Measurements from ENCODE around the gene LAMA2. TPM values are rescaled to one million over a fixed set of nuclear protein-coding genes. Genes with fewer than 3 reads are reported as not detected.

Gene LAMA2
- total and polyA plus RNA-seq, 2 of the 13 experiments (the other 11 are each of a cell fraction or from before 2014, with no cell fraction given) = 0.11 to 0.28 TPM

- Histone ChIP-seq H3K4me3 (replicated peaks in 1 of 3; ENCODE audit: insufficient read depth in 1 of 3, low read depth in 2 of 3, low read length in 3 of 3) (no peak overlapping the region), H3K27ac (ENCODE audit: extremely low read length, insufficient read depth, low read length) (no peak overlapping the region), H3K9ac (ENCODE audit: insufficient read depth, low read depth, low read length) (no peak overlapping the region), H3K79me2 (ENCODE audit: insufficient read depth, low read length) (no peaks in the 10 kb centered on the region), H2AFZ (ENCODE audit: low read length) (no peak overlapping the region), H3K9me3 (ENCODE audit: low read length) (no peaks in the 10 kb centered on the region), H3K36me3 (replicated peaks in 1 of 2; ENCODE audit: control insufficient read depth in 1 of 2, insufficient read depth in 2 of 2, low read length in 2 of 2) (no peaks in the 10 kb centered on the region), H3K27me3 (ENCODE audit: control insufficient read depth in 1 of 2, insufficient read depth in 2 of 2, low read length in 2 of 2) (no peaks in the 10 kb centered on the region), H3K4me1 (ENCODE audit: insufficient read depth, low read length) (no peaks in the 10 kb centered on the region), H4K20me1 (ENCODE audit: insufficient read depth, low read length) (no peaks in the 10 kb centered on the region), H3K4me2 (ENCODE audit: low read depth, low read length) (no peak overlapping the region)
- ChIA-PET POLR2A (no interaction called here), CTCF (ENCODE audit: low intra/inter-chr PET ratio, low total read pairs) (no interaction called here)
- TF ChIP-seq ZNF777 (CRISPR knock-in tag; IDR thresholded peaks at IDR 0.05) (no peak), NFRKB (IDR thresholded peaks at IDR 0.05) (no peak), SP1 (IDR thresholded peaks at IDR 0.05) (no peak), SP1 (CRISPR knock-in tag; IDR thresholded peaks at IDR 0.05) (no peak), TRIM24 (CRISPR knock-in tag; IDR thresholded peaks at IDR 0.05) (no peak), BORCS8-MEF2B (CRISPR knock-in tag; IDR thresholded peaks at IDR 0.05) (no peak), HOXA7 (CRISPR knock-in tag; IDR thresholded peaks at IDR 0.05) (no peak), ZNF3 (CRISPR knock-in tag; IDR thresholded peaks at IDR 0.05) (no peak), SNAPC2 (CRISPR knock-in tag; IDR thresholded peaks at IDR 0.05) (no peak), ZNF205 (CRISPR knock-in tag; IDR thresholded peaks at IDR 0.05) (no peak), RFXAP (CRISPR knock-in tag; IDR thresholded peaks at IDR 0.05; ENCODE audit: borderline replicate concordance) (no peak), ZNF572 (CRISPR knock-in tag; IDR thresholded peaks at IDR 0.05) (no peak)
- TF ChIP-seq, protein P1, sequence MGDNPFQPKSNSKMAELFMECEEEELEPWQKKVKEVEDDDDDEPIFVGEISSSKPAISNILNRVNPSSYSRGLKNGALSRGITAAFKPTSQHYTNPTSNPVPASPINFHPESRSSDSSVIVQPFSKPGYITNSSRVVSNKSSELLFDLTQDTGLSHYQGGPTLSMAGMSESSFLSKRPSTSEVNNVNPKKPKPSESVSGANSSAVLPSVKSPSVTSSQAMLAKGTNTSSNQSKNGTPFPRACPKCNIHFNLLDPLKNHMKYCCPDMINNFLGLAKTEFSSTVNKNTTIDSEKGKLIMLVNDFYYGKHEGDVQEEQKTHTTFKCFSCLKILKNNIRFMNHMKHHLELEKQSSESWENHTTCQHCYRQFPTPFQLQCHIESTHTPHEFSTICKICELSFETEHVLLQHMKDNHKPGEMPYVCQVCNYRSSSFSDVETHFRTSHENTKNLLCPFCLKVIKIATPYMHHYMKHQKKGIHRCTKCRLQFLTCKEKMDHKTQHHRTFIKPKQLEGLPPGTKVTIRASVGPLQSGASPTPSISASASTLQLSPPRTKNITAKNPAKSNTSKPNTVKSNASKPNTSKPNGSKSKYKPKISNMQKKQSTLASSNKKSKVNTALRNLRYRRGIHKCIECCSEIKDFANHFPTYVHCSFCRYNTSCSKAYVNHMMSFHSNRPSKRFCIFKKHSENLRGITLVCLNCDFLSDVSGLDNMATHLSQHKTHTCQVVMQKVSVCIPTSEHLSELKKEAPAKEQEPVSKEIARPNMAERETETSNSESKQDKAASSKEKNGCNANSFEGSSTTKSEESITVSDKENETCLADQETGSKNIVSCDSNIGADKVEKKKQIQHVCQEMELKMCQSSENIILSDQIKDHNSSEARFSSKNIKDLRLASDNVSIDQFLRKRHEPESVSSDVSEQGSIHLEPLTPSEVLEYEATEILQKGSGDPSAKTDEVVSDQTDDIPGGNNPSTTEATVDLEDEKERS (CRISPR knock-in tag; IDR thresholded peaks at IDR 0.05) = no peak
- TF ChIP-seq, protein P2, sequence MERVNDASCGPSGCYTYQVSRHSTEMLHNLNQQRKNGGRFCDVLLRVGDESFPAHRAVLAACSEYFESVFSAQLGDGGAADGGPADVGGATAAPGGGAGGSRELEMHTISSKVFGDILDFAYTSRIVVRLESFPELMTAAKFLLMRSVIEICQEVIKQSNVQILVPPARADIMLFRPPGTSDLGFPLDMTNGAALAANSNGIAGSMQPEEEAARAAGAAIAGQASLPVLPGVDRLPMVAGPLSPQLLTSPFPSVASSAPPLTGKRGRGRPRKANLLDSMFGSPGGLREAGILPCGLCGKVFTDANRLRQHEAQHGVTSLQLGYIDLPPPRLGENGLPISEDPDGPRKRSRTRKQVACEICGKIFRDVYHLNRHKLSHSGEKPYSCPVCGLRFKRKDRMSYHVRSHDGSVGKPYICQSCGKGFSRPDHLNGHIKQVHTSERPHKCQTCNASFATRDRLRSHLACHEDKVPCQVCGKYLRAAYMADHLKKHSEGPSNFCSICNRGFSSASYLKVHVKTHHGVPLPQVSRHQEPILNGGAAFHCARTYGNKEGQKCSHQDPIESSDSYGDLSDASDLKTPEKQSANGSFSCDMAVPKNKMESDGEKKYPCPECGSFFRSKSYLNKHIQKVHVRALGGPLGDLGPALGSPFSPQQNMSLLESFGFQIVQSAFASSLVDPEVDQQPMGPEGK (CRISPR knock-in tag; IDR thresholded peaks at IDR 0.05) = no peak
- TF ChIP-seq, protein P3, sequence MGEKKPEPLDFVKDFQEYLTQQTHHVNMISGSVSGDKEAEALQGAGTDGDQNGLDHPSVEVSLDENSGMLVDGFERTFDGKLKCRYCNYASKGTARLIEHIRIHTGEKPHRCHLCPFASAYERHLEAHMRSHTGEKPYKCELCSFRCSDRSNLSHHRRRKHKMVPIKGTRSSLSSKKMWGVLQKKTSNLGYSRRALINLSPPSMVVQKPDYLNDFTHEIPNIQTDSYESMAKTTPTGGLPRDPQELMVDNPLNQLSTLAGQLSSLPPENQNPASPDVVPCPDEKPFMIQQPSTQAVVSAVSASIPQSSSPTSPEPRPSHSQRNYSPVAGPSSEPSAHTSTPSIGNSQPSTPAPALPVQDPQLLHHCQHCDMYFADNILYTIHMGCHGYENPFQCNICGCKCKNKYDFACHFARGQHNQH (CRISPR knock-in tag; IDR thresholded peaks at IDR 0.05) = no peak
- no peak for FAIRE-seq
- no peak for DNase-seq (ENCODE audit: low spot score)
- in situ Hi-C loops (cut with HindIII; ENCODE audit: extremely low pct_ligation_motif_present, low pct_unique_long_range_greater_than_20kb) = no loop called here
- intact Hi-C loops (cut with micrococcal nuclease; ENCODE audit: unreplicated experiment) = no loop called here
- no TSS peak for BruUV-seq (replicated peaks)
- ATAC-seq = no peak
These were observed 334.8 kb downstream of the LAMA2 start for GRCh38 chr6:129217701-129218100.

Measured in HepG2 (cell line).